IMR-90 (cell line): ENCODE measurements around the gene UBE2D4. TPM values are rescaled to one million over a fixed set of nuclear protein-coding genes. Genes with fewer than 3 reads are reported as not detected.

Experiments
- ATAC-seq: fragments of 200-7000 bp; cut with Tn5 transposase; 2 replicates; pipeline ENCODE4 v1.9.1; 2020; ENCODE audit warnings: low read depth, mild to moderate bottlenecking, moderate library complexity
- BruUV-seq: library from RNA; stranded (reverse); fragments of 400-500 nt; replicated peaks from 2 replicates; lab custom pipeline; 2021; lab: Mats Ljungman, UMichigan
- CTCF ChIA-PET: fragments of 300-600 bp; formaldehyde crosslinking; extraction: SDS; loops from one replicate; lab custom pipeline; 2021; ENCODE audit warnings: antibody characterized with exemption; lab: Yijun Ruan, JAX
- POLR2A ChIA-PET: fragments of 300-600 bp; sonication (Branson Sonifier 250); formaldehyde crosslinking; loops from one replicate; lab custom pipeline; 2022; ENCODE audit warnings: antibody characterized with exemption; ENCODE audit not compliant: unreplicated experiment; lab: Charles Lee
- DNase-seq: peaks from one replicate; pipeline ENCODE4 v3.0.0; 2013
- H2AFZ ChIP-seq: replicated peaks from 2 replicates; pipeline ENCODE3; 2013; ENCODE audit warnings: low read length, mild to moderate bottlenecking; ENCODE audit not compliant: poor library complexity
- H2AK5ac ChIP-seq: 2 replicates; pipeline ENCODE4 v1.6.1; 2013; ENCODE audit warnings: low read depth, low read length, inconsistent platforms
- H2AK9ac ChIP-seq: replicated peaks from 2 replicates; pipeline ENCODE3; 2013; ENCODE audit warnings: mild to moderate bottlenecking, low read depth, low read length, moderate library complexity; ENCODE audit not compliant: poor library complexity
- H2BK120ac ChIP-seq: 2 replicates; pipeline ENCODE4 v1.6.1; 2013; ENCODE audit warnings: low read depth, low read length, inconsistent platforms
- H2BK15ac ChIP-seq: 3 replicates; pipeline ENCODE4 v1.6.1; 2013; ENCODE audit warnings: low read depth, low read length, inconsistent platforms
- H2BK20ac ChIP-seq: 2 replicates; pipeline ENCODE4 v1.6.1; 2013; ENCODE audit warnings: low read depth, mild to moderate bottlenecking, inconsistent platforms, low read length, moderate library complexity
- H2BK5ac ChIP-seq: 2 replicates; pipeline ENCODE4 v1.6.1; 2013; ENCODE audit warnings: mild to moderate bottlenecking, low read depth, low read length, inconsistent platforms; ENCODE audit not compliant: poor library complexity, severe bottlenecking
- H3K14ac ChIP-seq: replicated peaks from 2 replicates; pipeline ENCODE4 v1.6.1; 2013; ENCODE audit warnings: low read depth, low read length, inconsistent platforms
- H3K18ac ChIP-seq: 2 replicates; pipeline ENCODE4 v1.6.1; 2013; ENCODE audit warnings: low read depth, low read length, control low read depth
- H3K23ac ChIP-seq: 2 replicates; pipeline ENCODE4 v1.6.1; 2013; ENCODE audit warnings: low read depth, low read length, inconsistent platforms
- H3K27ac ChIP-seq: 2 replicates; pipeline ENCODE4 v1.5.1; 2013; ENCODE audit warnings: mild to moderate bottlenecking, control low read depth, low read length; ENCODE audit not compliant: insufficient read depth
- H3K27me3 ChIP-seq: 2 replicates; pipeline ENCODE4 v1.6.1; 2013; ENCODE audit warnings: low read length; ENCODE audit not compliant: control insufficient read depth, insufficient read depth
- H3K36me3 ChIP-seq: 2 replicates; pipeline ENCODE4 v1.6.1; 2013; ENCODE audit warnings: low read length, mixed read lengths; ENCODE audit not compliant: control insufficient read depth, insufficient read depth
- H3K4ac ChIP-seq: 2 replicates; pipeline ENCODE4 v1.6.1; 2013; ENCODE audit warnings: low read depth, low read length, inconsistent platforms
- H3K4me1 ChIP-seq: 2 replicates; pipeline ENCODE4 v1.6.1; 2013; ENCODE audit warnings: low read length, mixed read lengths; ENCODE audit not compliant: control insufficient read depth, insufficient read depth
- H3K4me2 ChIP-seq: 2 replicates; pipeline ENCODE4 v1.6.1; 2013; ENCODE audit warnings: low read depth, mild to moderate bottlenecking, control low read depth, low read length, moderate library complexity
- H3K4me3 ChIP-seq: 2 replicates; pipeline ENCODE4 v1.5.1; 2013; ENCODE audit warnings: low read depth, mild to moderate bottlenecking, control low read depth, low read length, moderate library complexity; ENCODE audit not compliant: insufficient read depth
- H3K56ac ChIP-seq: 2 replicates; pipeline ENCODE4 v1.6.1; 2013; ENCODE audit warnings: low read length, inconsistent platforms; ENCODE audit not compliant: insufficient read depth; ENCODE audit errors: extremely low read depth
- H3K79me1 ChIP-seq, 2 experiments: 2 replicates each; pipeline ENCODE4 v1.6.1; 2013; ENCODE audit warnings: low read length in 2 of 2, inconsistent platforms in 1 of 2, low read depth in 1 of 2
- H3K9ac ChIP-seq: 2 replicates; pipeline ENCODE4 v1.6.1; 2013; ENCODE audit warnings: low read depth, low read length, control low read depth
- H3K9me1 ChIP-seq: 2 replicates; pipeline ENCODE4 v1.6.1; 2013; ENCODE audit warnings: low read length, inconsistent platforms; ENCODE audit not compliant: insufficient read depth
- H3K9me3 ChIP-seq: 2 replicates; pipeline ENCODE4 v1.6.1; 2013; ENCODE audit warnings: low read length; ENCODE audit not compliant: control insufficient read depth, insufficient read depth
- H4K20me1 ChIP-seq: 2 replicates; pipeline ENCODE4 v1.6.1; 2013; ENCODE audit warnings: low read length, inconsistent platforms; ENCODE audit not compliant: insufficient read depth
- H4K5ac ChIP-seq: 2 replicates; pipeline ENCODE4 v1.6.1; 2013; ENCODE audit warnings: mild to moderate bottlenecking, low read depth, low read length, control low read depth
- H4K8ac ChIP-seq, 2 experiments: 2 replicates each; pipeline ENCODE4 v1.6.1; 2013; ENCODE audit warnings: low read depth in 2 of 2, low read length in 2 of 2, control low read depth in 1 of 2, inconsistent platforms in 1 of 2
- H4K91ac ChIP-seq: 2 replicates; pipeline ENCODE4 v1.6.1; 2013; ENCODE audit warnings: low read depth, low read length, inconsistent platforms; ENCODE audit not compliant: insufficient read depth
- MAFK ChIP-seq: IDR thresholded peaks from 2 replicates; pipeline ENCODE4 v1.6.1; 2012; ENCODE audit warnings: low read depth, low read length, improper control_type of control experiment
- MAZ ChIP-seq: IDR thresholded peaks from 2 replicates; pipeline ENCODE4 v1.6.1; 2012; ENCODE audit warnings: low read depth, mild to moderate bottlenecking, low read length, improper control_type of control experiment, moderate library complexity, borderline replicate concordance
- MXI1 ChIP-seq: IDR thresholded peaks from 2 replicates; pipeline ENCODE4 v1.6.1; 2012; ENCODE audit warnings: low read depth, mild to moderate bottlenecking, low read length, moderate library complexity, borderline replicate concordance
- NFE2L2 ChIP-seq: fragments of 150-350 bp; IDR thresholded peaks from 2 replicates; pipeline ENCODE4 v1.6.1; 2016; ENCODE audit warnings: low read depth, mild to moderate bottlenecking, low read length
- WGBS, 2 experiments: methylation state at CpG; one replicate each; pipeline versions ENCODE4 v1.1.5 to v1.1.7; 2013; ENCODE audit warnings: missing lambda C conversion rate in 2 of 2; ENCODE audit not compliant: insufficient read length in 1 of 2; ENCODE audit errors: extremely low coverage in 2 of 2; 5-methylcytosine and 5-hydroxymethylcytosine counted together
- dilution Hi-C: fragments of 300-500 bp; cut with HindIII; formaldehyde crosslinking; loops from one replicate; pipeline ENCODE4 v1.14.3; 2018; ENCODE audit warnings: low sequenced_read_pairs; ENCODE audit not compliant: unreplicated experiment
- in situ Hi-C: fragments of 300-500 bp; cut with MboI; formaldehyde crosslinking; loops from 3 replicates; pipeline ENCODE4 v1.14.3; 2019; ENCODE audit warnings: low sequenced_read_pairs, inconsistent platforms, mixed read lengths
- intact Hi-C: fragments of 100-400 bp; cut with micrococcal nuclease; formaldehyde crosslinking; loops from 2 replicates; pipeline ENCODE4 v1.10.0; 2022
- polyA plus RNA-seq, 3 experiments: library from polyadenylated mRNA; depleted of rRNA; stranded (reverse); fragments of >200 nt; gene quantifications; 2 replicates each; pipeline ENCODE4 v1.2.3, GENCODE V29; 2012; ENCODE audit warnings: low replicate concordance in 1 of 3
- total RNA-seq: library from RNA; depleted of rRNA; stranded (reverse); fragments of >200 nt; gene quantifications from 2 replicates; pipeline ENCODE4 v1.2.3, GENCODE V29; 2012
- TF ChIP-seq, protein P1 (sequence below): fragments of 150-350 bp; IDR thresholded peaks from 2 replicates; pipeline ENCODE4 v1.6.1; 2016; ENCODE audit warnings: low read depth, mild to moderate bottlenecking, low read length, moderate library complexity, borderline replicate concordance

The UBE2D4 gene
- total and polyA plus RNA-seq, 2 of the 4 experiments (the other 2 are of a cell fraction) = 9.7 to 10.5 TPM

DNA sequence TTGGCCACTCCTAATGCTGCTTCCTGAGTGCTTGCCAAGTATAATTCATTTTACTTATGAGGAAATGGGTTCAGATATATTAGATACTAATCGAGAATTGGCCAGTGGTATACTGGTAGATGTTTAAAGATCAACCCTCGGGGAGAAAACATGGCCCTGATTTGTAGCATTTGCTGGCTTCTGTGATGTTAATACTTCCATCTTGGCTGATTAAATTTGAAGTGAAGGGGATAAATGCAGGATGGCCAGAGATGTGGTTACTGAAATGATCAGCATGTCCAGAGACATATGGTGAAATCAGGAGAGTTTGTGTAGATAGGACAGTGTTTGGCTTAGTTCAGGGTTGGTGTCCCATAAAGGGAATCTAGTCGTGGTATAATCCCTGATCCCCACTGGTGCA, 11.2 kb downstream of the UBE2D4 start:
- Histone ChIP-seq H3K4me1 (no peaks in the 10 kb centered on the region), H2BK20ac (no peak overlapping the region), H3K4ac (no peak overlapping the region), H3K23ac (no peak overlapping the region), H3K14ac (no peak overlapping the region), H2BK5ac (no peak overlapping the region), H3K27ac (no peak overlapping the region), H3K4me2 (no peak overlapping the region), H3K36me3 (no peaks in the 10 kb centered on the region), H3K79me1 (no peaks in the 10 kb centered on the region), H4K91ac (no peak overlapping the region), H3K9ac (no peak overlapping the region), H3K9me1 (0 out of 2 replicates have a peak, but pooled peaks cover 4% of the 10 kb centered on the region), H4K8ac (no peak overlapping the region), H2BK15ac (no peak overlapping the region), H2AFZ (no peak overlapping the region), H2BK120ac (no peak overlapping the region), H4K20me1 (no peaks in the 10 kb centered on the region), H3K18ac (no peak overlapping the region), H4K5ac (no peak overlapping the region), H3K27me3 (no peaks in the 10 kb centered on the region), H3K9me3 (no peaks in the 10 kb centered on the region), H3K4me3 (no peak overlapping the region), H3K56ac (no peak overlapping the region), H2AK9ac (no peak overlapping the region), H2AK5ac (no peak overlapping the region)
- no TSS peak for BruUV-seq
- in situ Hi-C loops (no loop called here), dilution Hi-C loops (no loop called here), intact Hi-C loops (no loop called here)
- ATAC-seq (no peak), DNase-seq (no peak)
- no peak for TF ChIP-seq MAFK
- TF ChIP-seq, protein P1, sequence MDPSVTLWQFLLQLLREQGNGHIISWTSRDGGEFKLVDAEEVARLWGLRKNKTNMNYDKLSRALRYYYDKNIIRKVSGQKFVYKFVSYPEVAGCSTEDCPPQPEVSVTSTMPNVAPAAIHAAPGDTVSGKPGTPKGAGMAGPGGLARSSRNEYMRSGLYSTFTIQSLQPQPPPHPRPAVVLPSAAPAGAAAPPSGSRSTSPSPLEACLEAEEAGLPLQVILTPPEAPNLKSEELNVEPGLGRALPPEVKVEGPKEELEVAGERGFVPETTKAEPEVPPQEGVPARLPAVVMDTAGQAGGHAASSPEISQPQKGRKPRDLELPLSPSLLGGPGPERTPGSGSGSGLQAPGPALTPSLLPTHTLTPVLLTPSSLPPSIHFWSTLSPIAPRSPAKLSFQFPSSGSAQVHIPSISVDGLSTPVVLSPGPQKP = no peak
- no peak for TF ChIP-seq MAZ
- TF ChIP-seq NFE2L2 = no peak
- TF ChIP-seq MXI1 = no peak
- ChIA-PET CTCF (no interaction called here), POLR2A (no interaction called here)
- 90% methylated on average over 2 of the region's 3 CpGs; no CpG with 5 or more reads in 1 of the 2 experiments for whole genome bisulfite sequencing, 2 experiments
